Smooth muscle cell (in vitro differentiated cells): ENCODE data around the gene LPCAT1. TPM values are rescaled to one million over a fixed set of nuclear protein-coding genes. Genes with fewer than 3 reads are reported as not detected.

Experiments
- DNase-seq: peaks from one replicate; lab custom pipeline; 2025; ENCODE audit not compliant: unreplicated experiment; lab: John Stamatoyannopoulos, UW
- H2AFZ ChIP-seq: fragments of 200-600 bp; sonication (generic); 2 replicates; pipeline ENCODE4 v1.6.0; 2016; ENCODE audit warnings: antibody characterized with exemption, low read depth, mild to moderate bottlenecking
- H3F3A ChIP-seq: fragments of 200-600 bp; sonication (generic); 2 replicates; pipeline ENCODE4 v1.6.0; 2017; ENCODE audit warnings: antibody characterized with exemption, low read depth
- H3K27ac ChIP-seq: fragments of 200-600 bp; sonication (generic); 2 replicates; pipeline ENCODE4 v1.5.1; 2016; ENCODE audit warnings: low read depth, mild to moderate bottlenecking
- H3K27me3 ChIP-seq: fragments of 200-600 bp; sonication (generic); 2 replicates; pipeline ENCODE4 v1.6.1; 2016; ENCODE audit warnings: low read depth, mild to moderate bottlenecking
- H3K36me3 ChIP-seq: fragments of 200-600 bp; sonication (generic); 2 replicates; pipeline ENCODE4 v1.5.1; 2016; ENCODE audit warnings: low read depth
- H3K4me1 ChIP-seq: fragments of 200-600 bp; sonication (generic); 2 replicates; pipeline ENCODE4 v1.5.1; 2016; ENCODE audit warnings: low read depth
- H3K4me2 ChIP-seq: fragments of 200-600 bp; sonication (generic); 2 replicates; pipeline ENCODE4 v1.6.0; 2016; ENCODE audit warnings: mild to moderate bottlenecking
- H3K4me3 ChIP-seq: fragments of 200-600 bp; sonication (generic); 2 replicates; pipeline ENCODE4 v1.5.1; 2016; ENCODE audit warnings: mild to moderate bottlenecking
- H3K79me2 ChIP-seq: fragments of 200-600 bp; sonication (generic); 2 replicates; pipeline ENCODE4 v1.6.0; 2016; ENCODE audit warnings: low read depth, mild to moderate bottlenecking
- H3K9ac ChIP-seq: fragments of 200-600 bp; sonication (generic); 2 replicates; pipeline ENCODE4 v1.6.0; 2016; ENCODE audit warnings: low read depth
- H3K9me3 ChIP-seq: fragments of 200-600 bp; sonication (generic); replicated peaks from 2 replicates; pipeline ENCODE4 v1.5.1; 2016; ENCODE audit warnings: low read depth
- H4K20me1 ChIP-seq: fragments of 200-600 bp; sonication (generic); 2 replicates; pipeline ENCODE4 v1.6.0; 2016; ENCODE audit warnings: low read depth
- CTCF ChIP-seq: fragments of 200-600 bp; sonication (generic); IDR thresholded peaks from 2 replicates; pipeline ENCODE4 v1.5.1; 2017; ENCODE audit warnings: borderline replicate concordance, mild to moderate bottlenecking, antibody characterized with exemption; ENCODE audit not compliant: insufficient read depth, poor library complexity, severe bottlenecking
- WGBS: methylation state at CpG from one replicate; pipeline ENCODE4 v1.1.7; 2016; ENCODE audit warnings: low lambda C conversion rate; 5-methylcytosine and 5-hydroxymethylcytosine counted together
- polyA plus RNA-seq: library from polyadenylated mRNA; unstranded; fragments of >200 nt; fragmentation: Nextera tagmentation; extraction: Ambion mirVana; gene quantifications from 2 replicates; pipeline ENCODE4 v1.2.1, GENCODE V29; 2016
- total RNA-seq: library from RNA; depleted of rRNA; stranded (reverse); fragments of >200 nt; gene quantifications from 2 replicates; pipeline ENCODE4 v1.2.3, GENCODE V29; 2014

The LPCAT1 gene
- total and polyA plus RNA-seq, 2 experiments from 2014 or later, result 42.7 to 50.1 TPM

- Histone ChIP-seq H2AFZ (no peak overlapping the region), H3K9ac (no peak overlapping the region), H3K4me3 (no peak overlapping the region), H3K4me2 (no peak overlapping the region), H3K27me3 (peaks cover 7% of the 10 kb centered on the region), H3K36me3 (no peaks in the 10 kb centered on the region), H3F3A (peaks cover 5% of the 10 kb centered on the region), H3K79me2 (no peaks in the 10 kb centered on the region), H3K4me1 (no peaks in the 10 kb centered on the region), H3K9me3 (no peaks in the 10 kb centered on the region), H3K27ac (no peak overlapping the region), H4K20me1 (no peaks in the 10 kb centered on the region)
- WGBS, result 98% methylated on average over 13 of the region's 13 CpGs
- no peak for TF ChIP-seq CTCF
- no peak for DNase-seq
Observed at GRCh38 chr5:1538741-1539392, 15.1 kb upstream of the LPCAT1 start.

- H4K20me1 ChIP-seq, result no peaks in the 10 kb centered on the region
- no peak for TF ChIP-seq CTCF
- H3F3A ChIP-seq, result peaks cover 5% of the 10 kb centered on the region
- no peak overlapping the region for H3K4me2 ChIP-seq
- no peaks in the 10 kb centered on the region for H3K9me3 ChIP-seq
- H3K27me3 ChIP-seq, result peaks cover 11% of the 10 kb centered on the region
- H3K27ac ChIP-seq, result no peak overlapping the region
- no peaks in the 10 kb centered on the region for H3K4me1 ChIP-seq
- H3K36me3 ChIP-seq, result no peaks in the 10 kb centered on the region
- no peak overlapping the region for H3K9ac ChIP-seq
- DNase-seq, result no peak
- H2AFZ ChIP-seq, result no peak overlapping the region
- no peak overlapping the region for H3K4me3 ChIP-seq
- no peaks in the 10 kb centered on the region for H3K79me2 ChIP-seq
- 96% methylated on average over 13 of the region's 14 CpGs for WGBS
Observed at GRCh38 chr5:1538276-1538675, 14.5 kb upstream of the LPCAT1 start.

- Histone ChIP-seq H3K4me2 (no peak overlapping the region), H3K9ac (no peak overlapping the region), H2AFZ (no peak overlapping the region), H3K4me1 (no peaks in the 10 kb centered on the region), H3K79me2 (no peaks in the 10 kb centered on the region), H3F3A (peaks cover 5% of the 10 kb centered on the region), H3K9me3 (no peaks in the 10 kb centered on the region), H3K4me3 (no peak overlapping the region), H4K20me1 (no peaks in the 10 kb centered on the region), H3K27ac (no peak overlapping the region), H3K36me3 (no peaks in the 10 kb centered on the region), H3K27me3 (peaks cover 11% of the 10 kb centered on the region)
- TF ChIP-seq CTCF, result no peak
- DNase-seq, result no peak
- 94% methylated on average over 20 of the region's 20 CpGs for WGBS
Observed at GRCh38 chr5:1537603-1538154, 13.9 kb upstream of the LPCAT1 start.
